ENCODE results near the gene KIAA0513. TPM values are rescaled to one million over a fixed set of nuclear protein-coding genes. Genes with fewer than 3 reads are reported as not detected.
A peak's percentile ranks its signal among the peaks of the same experiment; 100 is the strongest.

Gene KIAA0513
- total RNA-seq, 2 donors from 2014 or later, result 23.1 to 71.9 TPM

DNA sequence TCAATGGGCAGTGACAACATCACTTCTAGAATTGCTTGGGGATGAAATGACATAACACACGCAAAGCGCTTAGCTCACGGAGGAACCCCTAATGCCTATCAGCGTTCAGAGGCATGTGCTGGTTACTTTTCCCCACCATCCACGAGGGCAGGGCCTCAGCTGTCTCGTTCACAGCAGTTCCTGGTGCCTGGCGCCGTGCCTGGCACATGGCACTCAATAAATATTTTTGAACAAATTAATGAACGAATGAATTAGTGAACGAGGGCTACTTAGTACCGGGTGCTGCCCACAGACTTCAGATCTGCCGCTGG is 98.8 kb downstream of the KIAA0513 start:
- DNase-seq, result peak; percentile 17 to 63 (median 46)
- H3K9me3 ChIP-seq, result no peaks in the 10 kb centered on the region
- H3K4me3 ChIP-seq, result no peak overlapping the region
- no peaks in the 10 kb centered on the region for H3K27me3 ChIP-seq
- WGBS, 2 donors, result 20 to 37% methylated on average over 11 to 12 of the region's 12 CpGs
- intact Hi-C loops (cut with DNase I), result no loop called here
- H3K27ac ChIP-seq, result peak overlapping the region; percentile 22 to 69 (median 58)
- H3K4me1 ChIP-seq, result peaks cover 19% of the 10 kb centered on the region
- TF ChIP-seq POLR2A (IDR thresholded peaks at IDR 0.05), result no peak
- TF ChIP-seq CTCF (IDR thresholded peaks at IDR 0.05), result no peak
- no peaks in the 10 kb centered on the region for H3K36me3 ChIP-seq (replicated peaks in 1 of 2; ENCODE audit: insufficient read depth in 1 of 2, low read depth in 2 of 2)
- ATAC-seq, result peak; percentile 9

DNA sequence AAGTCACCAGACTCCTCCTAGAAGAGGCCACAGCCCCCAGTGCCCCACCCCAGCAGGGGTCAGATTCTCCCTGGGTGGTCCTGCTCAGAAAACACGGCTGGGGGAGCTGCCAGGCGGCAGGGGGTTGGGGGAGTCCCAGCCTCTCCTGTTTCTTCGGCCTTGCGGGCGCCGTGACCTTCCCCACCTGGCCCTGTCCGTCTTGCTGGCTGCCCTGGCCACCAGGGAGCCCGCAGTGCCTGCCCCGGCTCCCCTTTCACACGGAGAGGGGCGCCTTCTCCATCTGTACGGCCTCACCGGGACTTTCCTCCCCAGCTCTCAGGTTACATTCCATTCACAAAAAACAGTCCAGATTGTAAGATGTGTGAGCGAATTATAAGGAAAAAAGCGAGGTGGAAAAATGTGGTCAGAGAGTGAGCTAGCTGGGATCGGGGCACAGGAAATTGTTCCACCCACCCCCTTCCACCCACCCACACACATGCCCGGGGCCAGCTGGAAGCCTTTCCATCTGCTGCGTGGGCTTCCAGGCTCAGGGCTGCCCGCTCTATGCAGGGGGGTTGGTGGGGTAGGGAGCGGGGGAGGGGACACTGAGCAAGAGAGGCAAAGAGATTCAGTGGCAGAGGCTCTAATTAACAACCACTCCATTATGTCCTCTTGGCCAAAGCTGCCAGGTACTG is 99.2 kb downstream of the KIAA0513 start:
- H3K9me3 ChIP-seq, result no peaks in the 10 kb centered on the region
- H3K27me3 ChIP-seq, result no peaks in the 10 kb centered on the region
- ATAC-seq, result peak; percentile 54
- no peaks in the 10 kb centered on the region for H3K36me3 ChIP-seq (replicated peaks in 1 of 2; ENCODE audit: insufficient read depth in 1 of 2, low read depth in 2 of 2)
- TF ChIP-seq CTCF (IDR thresholded peaks at IDR 0.05) (no peak), POLR2A (IDR thresholded peaks at IDR 0.05) (no peak)
- intact Hi-C loops (cut with DNase I), result no loop called here
- H3K4me1 ChIP-seq, result peaks cover 19% of the 10 kb centered on the region
- peak in 2 of 4 donors; percentile 29 to 32 for DNase-seq
- 19 to 20% methylated on average over 17 to 20 of the region's 20 CpGs for WGBS, 2 donors
- H3K4me3 ChIP-seq, result no peak overlapping the region
- H3K27ac ChIP-seq, result peak overlapping the region; percentile 22 to 69 (median 58)

DNA sequence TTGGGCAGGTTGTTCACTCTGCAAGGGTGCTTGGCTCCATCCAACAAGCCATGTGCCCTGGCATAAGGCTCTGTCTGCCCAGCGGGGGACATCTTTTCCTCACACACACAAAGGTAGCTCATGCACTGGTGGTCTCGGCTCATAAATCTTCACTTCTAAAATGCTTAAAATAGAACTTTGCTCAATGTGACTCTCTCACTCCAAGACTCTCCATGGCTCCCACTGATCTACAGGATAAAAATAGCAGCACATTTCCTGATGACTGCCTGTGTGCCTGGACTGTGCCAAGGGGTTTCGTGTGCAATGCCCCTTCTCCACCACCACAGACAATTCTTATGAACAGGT is 99.8 kb downstream of the KIAA0513 start:
- intact Hi-C loops (cut with DNase I), result no loop called here
- ATAC-seq (no peak), DNase-seq (no peak)
- TF ChIP-seq POLR2A (IDR thresholded peaks at IDR 0.05) (no peak), CTCF (IDR thresholded peaks at IDR 0.05) (no peak)
- Histone ChIP-seq H3K4me1 (peaks cover 19% of the 10 kb centered on the region), H3K27ac (peak overlapping the region in 3 of 4 donors; percentile 48 to 69 (median 68)), H3K4me3 (no peak overlapping the region), H3K27me3 (no peaks in the 10 kb centered on the region), H3K36me3 (replicated peaks in 1 of 2; ENCODE audit: insufficient read depth in 1 of 2, low read depth in 2 of 2) (no peaks in the 10 kb centered on the region), H3K9me3 (no peaks in the 10 kb centered on the region)
- 87 to 89% methylated on average over 3 of the region's 3 CpGs for whole genome bisulfite sequencing, 2 donors

GRCh38 chr16:85128079-85128837 is 100.7 kb downstream of the KIAA0513 start:
- Histone ChIP-seq H3K4me1 (peaks cover 19% of the 10 kb centered on the region), H3K27ac (no peak overlapping the region), H3K36me3 (replicated peaks in 1 of 2; ENCODE audit: insufficient read depth in 1 of 2, low read depth in 2 of 2) (no peaks in the 10 kb centered on the region), H3K27me3 (no peaks in the 10 kb centered on the region), H3K4me3 (no peak overlapping the region), H3K9me3 (no peaks in the 10 kb centered on the region)
- WGBS, 2 donors, result 88 to 95% methylated on average over 7 to 9 of the region's 9 CpGs
- intact Hi-C loops (cut with DNase I), result no loop called here
- no peak for ATAC-seq
- TF ChIP-seq POLR2A (IDR thresholded peaks at IDR 0.05) (no peak), CTCF (IDR thresholded peaks at IDR 0.05) (no peak)
- DNase-seq, result no peak

All from body of pancreas (tissue), 4 donors.